Measurements from ENCODE around the gene BMP6.

DNA sequence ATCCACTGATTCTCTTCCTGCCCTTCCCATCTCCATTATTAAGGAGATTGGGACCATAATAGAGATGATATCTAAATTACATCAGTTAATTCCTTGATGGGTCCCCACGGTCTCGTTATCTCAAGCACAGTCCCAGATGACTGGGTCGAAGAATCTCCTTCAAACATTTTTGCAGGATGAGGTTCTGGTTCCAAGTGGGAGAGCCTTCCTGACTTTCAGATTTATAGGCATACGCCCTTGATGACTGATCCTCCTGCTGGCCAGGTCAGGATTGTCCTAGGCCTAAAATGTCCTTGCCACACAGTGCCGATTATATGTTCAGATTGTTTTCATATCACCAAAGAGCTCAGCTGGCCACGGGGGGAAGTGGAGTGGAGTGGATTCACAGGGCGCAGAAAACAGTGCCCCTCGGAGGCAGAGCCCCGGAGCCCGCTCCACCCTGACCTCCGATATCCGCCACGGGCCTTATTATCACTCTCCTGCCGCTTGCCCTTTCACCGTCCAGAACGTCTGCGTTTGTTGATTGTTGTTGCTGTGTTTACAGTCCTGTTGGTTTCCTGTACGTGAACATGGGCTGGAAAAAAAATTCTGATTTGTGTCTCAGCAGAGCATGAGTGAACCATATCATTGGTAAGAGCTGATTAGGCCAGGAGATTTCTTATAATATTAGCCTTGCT lies 8.9 kb downstream of the BMP6 start:
- TF ChIP-seq CTCF (conservative IDR thresholded peaks at IDR 0.05; ENCODE audit: low read depth, low read length), result no peak
- no peak for TF ChIP-seq EZH2phosphoT487 (IDR thresholded peaks at IDR 0.05; ENCODE audit: borderline replicate concordance, low read length)

Data from PC-3 (cell line).